NCI-H2227 treated with DMSO at 0.1 percent for 48 hours (cell line): ENCODE results near the gene AGA.

Experiments
- DNase-seq: peaks from one replicate; lab custom pipeline; 2025; lab: John Stamatoyannopoulos, UW

Gene AGA

GRCh38 chr4:177441803-177442622 is at the start of gene AGA:
Gene AGA, minus strand, starts transcription at chr4:177442437. Its CDS starts 62 bp downstream, at chr4:177442375.
- peak; percentile 90 for DNase-seq

GRCh38 chr4:177492022-177492421 is 49.8 kb upstream of the AGA start:
- no peak for DNase-seq

- no peak for DNase-seq
Observed at GRCh38 chr4:177490769-177491168, 48.5 kb upstream of the AGA start.

- no peak for DNase-seq
Observed at GRCh38 chr4:177489471-177490246, 47.4 kb upstream of the AGA start.

GRCh38 chr4:177487977-177488376 is 45.7 kb upstream of the AGA start:
- DNase-seq = no peak

- no peak for DNase-seq
Observed at GRCh38 chr4:177485528-177485927, 43.3 kb upstream of the AGA start.

- DNase-seq = no peak
Observed at GRCh38 chr4:177484613-177485021, 42.4 kb upstream of the AGA start.

- DNase-seq = no peak
Observed at GRCh38 chr4:177483760-177484159, 41.5 kb upstream of the AGA start.

- DNase-seq = no peak
Observed at GRCh38 chr4:177483271-177483670, 41.0 kb upstream of the AGA start.

GRCh38 chr4:177482367-177482766 is 40.1 kb upstream of the AGA start:
- no peak for DNase-seq

GRCh38 chr4:177480795-177481194 is 38.6 kb upstream of the AGA start:
- no peak for DNase-seq

GRCh38 chr4:177479063-177479462 is 36.8 kb upstream of the AGA start:
- no peak for DNase-seq

- no peak for DNase-seq
Observed at GRCh38 chr4:177478496-177478895, 36.3 kb upstream of the AGA start.

GRCh38 chr4:177473991-177474390 is 31.8 kb upstream of the AGA start:
- peak; percentile 1 for DNase-seq

- DNase-seq = no peak
Observed at GRCh38 chr4:177464026-177464425, 21.8 kb upstream of the AGA start.

- no peak for DNase-seq
Observed at GRCh38 chr4:177461606-177462005, 19.4 kb upstream of the AGA start.

GRCh38 chr4:177460460-177460859 is 18.2 kb upstream of the AGA start:
- DNase-seq = no peak

GRCh38 chr4:177455561-177455970 is 13.3 kb upstream of the AGA start:
- peak; percentile 47 for DNase-seq

- no peak for DNase-seq
Observed at GRCh38 chr4:177453116-177453515, 10.9 kb upstream of the AGA start.

- no peak for DNase-seq
Observed at GRCh38 chr4:177451108-177451500, 8.9 kb upstream of the AGA start.

- no peak for DNase-seq
Observed at GRCh38 chr4:177450426-177451107, 8.3 kb upstream of the AGA start.

- DNase-seq = no peak
Observed at GRCh38 chr4:177448850-177449249, 6.6 kb upstream of the AGA start.
